ENCODE data around the gene PTPRD.

GRCh38 chr9:8329561-8330283 lies 2283.1 kb downstream of the PTPRD start:
- no peak for TF ChIP-seq CTCF (IDR thresholded peaks at IDR 0.05)
- TF ChIP-seq POLR2AphosphoS5 (IDR thresholded peaks at IDR 0.05; ENCODE audit: low read depth, low read length), result no peak
- no peak for TF ChIP-seq SIN3A (IDR thresholded peaks at IDR 0.05; ENCODE audit: borderline replicate concordance, insufficient read depth, low read depth, low read length)
- no peak for TF ChIP-seq REST (IDR thresholded peaks at IDR 0.05; ENCODE audit: insufficient read depth in 1 of 2, low read depth in 2 of 2, low read length in 1 of 2)
- TF ChIP-seq TCF7L2 (IDR thresholded peaks at IDR 0.05; ENCODE audit: low read depth, low read length), result no peak
